Activated T-cell treated with anti-CD3 and anti-CD28 coated beads, Interleukin-2, amount 50 U/mL, for 4 hours (primary cell): ENCODE results near the gene PLGRKT. TPM values are rescaled to one million over a fixed set of nuclear protein-coding genes. Genes with fewer than 3 reads are reported as not detected.
"Not testable (repeated sequence)": the region's sequence is repeated elsewhere in the genome, so short reads cannot be mapped to it uniquely, and the experiment has no call there.

Experiments
- ATAC-seq, 2 donors: fragments of 200-7000 bp; cut with Tn5 transposase; one replicate each; pipeline ENCODE4 v1.10.0; 2021
- DNase-seq: peaks from one replicate; pipeline ENCODE4 v3.0.0-alpha.2; 2020
- H3K27me3 Mint-ChIP-seq: one replicate; pipeline ENCODE4 v1.8.0; 2021; ENCODE audit warnings: low read depth, mixed read lengths
- H3K36me3 Mint-ChIP-seq: one replicate; pipeline ENCODE4 v1.8.0; 2022; ENCODE audit warnings: mixed read lengths; ENCODE audit not compliant: insufficient read depth
- H3K4me1 Mint-ChIP-seq: one replicate; pipeline ENCODE4 v1.8.0; 2021; ENCODE audit warnings: low read depth, mixed read lengths
- H3K4me3 Mint-ChIP-seq: one replicate; pipeline ENCODE4 v1.8.0; 2021; ENCODE audit warnings: mild to moderate bottlenecking, moderate library complexity, mixed read lengths
- H3K9me3 Mint-ChIP-seq: one replicate; pipeline ENCODE4 v1.8.0; 2021; ENCODE audit warnings: mixed read lengths
- total RNA-seq, 3 donors: library from RNA; stranded (reverse); gene quantifications; one replicate each; pipeline ENCODE4 v1.2.1, GENCODE V29; 2021

Gene PLGRKT
- total RNA-seq, 3 donors from 2014 or later, result 23.7 to 45.3 (median 30.9) TPM

- Mint-ChIP-seq H3K9me3 (no peaks in the 10 kb centered on the region), H3K4me3 (no peak overlapping the region), H3K27me3 (no peaks in the 10 kb centered on the region), H3K4me1 (peaks cover 2% of the 10 kb centered on the region), H3K36me3 (peaks cover 6% of the 10 kb centered on the region)
- DNase-seq (no peak), ATAC-seq (no peak)
Observed at GRCh38 chr9:5395428-5395827, 42.3 kb downstream of the PLGRKT start.

GRCh38 chr9:5393976-5394375 is 43.7 kb downstream of the PLGRKT start:
- peaks cover 11% of the 10 kb centered on the region for H3K4me1 Mint-ChIP-seq
- not testable (repeated sequence) for H3K4me3 Mint-ChIP-seq, ATAC-seq, H3K27me3 Mint-ChIP-seq, H3K9me3 Mint-ChIP-seq, H3K36me3 Mint-ChIP-seq, DNase-seq

- Mint-ChIP-seq H3K4me1 (peaks cover 14% of the 10 kb centered on the region), H3K36me3 (peaks cover 9% of the 10 kb centered on the region), H3K9me3 (no peaks in the 10 kb centered on the region), H3K27me3 (no peaks in the 10 kb centered on the region), H3K4me3 (no peak overlapping the region)
- ATAC-seq, result no peak
- no peak for DNase-seq
Observed at GRCh38 chr9:5393497-5393896, 44.2 kb downstream of the PLGRKT start.

GRCh38 chr9:5392285-5392684 is 45.4 kb downstream of the PLGRKT start:
- no peak overlapping the region for H3K4me3 Mint-ChIP-seq
- H3K36me3 Mint-ChIP-seq, result peaks cover 9% of the 10 kb centered on the region
- H3K4me1 Mint-ChIP-seq, result peaks cover 14% of the 10 kb centered on the region
- ATAC-seq, result no peak
- no peaks in the 10 kb centered on the region for H3K9me3 Mint-ChIP-seq
- no peak for DNase-seq
- H3K27me3 Mint-ChIP-seq, result no peaks in the 10 kb centered on the region

GRCh38 chr9:5389109-5389732 is 48.5 kb downstream of the PLGRKT start:
- DNase-seq (no peak), ATAC-seq (peak; percentile 40 to 54)
- peaks cover 16% of the 10 kb centered on the region for H3K36me3 Mint-ChIP-seq
- no peaks in the 10 kb centered on the region for H3K27me3 Mint-ChIP-seq
- H3K9me3 Mint-ChIP-seq, result no peaks in the 10 kb centered on the region
- no peak overlapping the region for H3K4me3 Mint-ChIP-seq
- peaks cover 13% of the 10 kb centered on the region for H3K4me1 Mint-ChIP-seq

GRCh38 chr9:5388026-5388819 is 49.5 kb downstream of the PLGRKT start:
- ATAC-seq (no peak), DNase-seq (no peak)
- peaks cover 13% of the 10 kb centered on the region for H3K4me1 Mint-ChIP-seq
- H3K9me3 Mint-ChIP-seq, result no peaks in the 10 kb centered on the region
- peaks cover 17% of the 10 kb centered on the region for H3K36me3 Mint-ChIP-seq
- no peak overlapping the region for H3K4me3 Mint-ChIP-seq
- no peaks in the 10 kb centered on the region for H3K27me3 Mint-ChIP-seq

GRCh38 chr9:5384436-5384835 is 53.3 kb downstream of the PLGRKT start:
- Mint-ChIP-seq H3K27me3 (no peaks in the 10 kb centered on the region), H3K4me1 (peaks cover 13% of the 10 kb centered on the region), H3K36me3 (peaks cover 31% of the 10 kb centered on the region), H3K9me3 (no peaks in the 10 kb centered on the region), H3K4me3 (no peak overlapping the region)
- no peak for DNase-seq
- no peak for ATAC-seq

GRCh38 chr9:5382479-5382878 is 55.2 kb downstream of the PLGRKT start:
- DNase-seq (no peak), ATAC-seq (no peak)
- peaks cover 6% of the 10 kb centered on the region for H3K4me1 Mint-ChIP-seq
- H3K4me3 Mint-ChIP-seq, result no peak overlapping the region
- no peaks in the 10 kb centered on the region for H3K9me3 Mint-ChIP-seq
- no peaks in the 10 kb centered on the region for H3K27me3 Mint-ChIP-seq
- peaks cover 36% of the 10 kb centered on the region for H3K36me3 Mint-ChIP-seq

GRCh38 chr9:5375790-5376477 is 61.8 kb downstream of the PLGRKT start:
- Mint-ChIP-seq H3K4me3 (no peak overlapping the region), H3K9me3 (no peaks in the 10 kb centered on the region), H3K36me3 (peaks cover 20% of the 10 kb centered on the region)

GRCh38 chr9:5375091-5375490 is 62.6 kb downstream of the PLGRKT start:
- Mint-ChIP-seq H3K27me3 (no peaks in the 10 kb centered on the region), H3K36me3 (peaks cover 16% of the 10 kb centered on the region), H3K4me3 (no peak overlapping the region), H3K9me3 (no peaks in the 10 kb centered on the region), H3K4me1 (peaks cover 27% of the 10 kb centered on the region)
- ATAC-seq (peak; percentile 56 to 82), DNase-seq (no peak)

More at GRCh38 chr9:5375790-5376477, 61.8 kb downstream of the PLGRKT start:
- ATAC-seq (no peak), DNase-seq (no peak)
- peaks cover 27% of the 10 kb centered on the region for H3K4me1 Mint-ChIP-seq
- H3K27me3 Mint-ChIP-seq, result no peaks in the 10 kb centered on the region

- Mint-ChIP-seq H3K4me1 (peaks cover 6% of the 10 kb centered on the region), H3K4me3 (no peak overlapping the region), H3K36me3 (peaks cover 24% of the 10 kb centered on the region), H3K27me3 (no peaks in the 10 kb centered on the region), H3K9me3 (peaks cover 5% of the 10 kb centered on the region)
- ATAC-seq (peak; percentile 65 to 76), DNase-seq (no peak)
Observed at GRCh38 chr9:5364294-5365024, 73.3 kb downstream of the PLGRKT start.

- ATAC-seq (no peak), DNase-seq (no peak)
- H3K4me3 Mint-ChIP-seq, result no peak overlapping the region
- no peaks in the 10 kb centered on the region for H3K9me3 Mint-ChIP-seq
- H3K36me3 Mint-ChIP-seq, result peaks cover 29% of the 10 kb centered on the region
- H3K27me3 Mint-ChIP-seq, result no peaks in the 10 kb centered on the region
- peaks cover 6% of the 10 kb centered on the region for H3K4me1 Mint-ChIP-seq
Observed at GRCh38 chr9:5361326-5362010, 76.3 kb downstream of the PLGRKT start.

GRCh38 chr9:5360341-5360740 is 77.4 kb downstream of the PLGRKT start:
- peaks cover 29% of the 10 kb centered on the region for H3K36me3 Mint-ChIP-seq
- no peaks in the 10 kb centered on the region for H3K27me3 Mint-ChIP-seq
- no peak for ATAC-seq
- no peaks in the 10 kb centered on the region for H3K9me3 Mint-ChIP-seq
- peaks cover 6% of the 10 kb centered on the region for H3K4me1 Mint-ChIP-seq
- no peak overlapping the region for H3K4me3 Mint-ChIP-seq
- DNase-seq, result no peak
